Upper lobe of left lung (tissue), 4 donors: Measurements from ENCODE around the gene PI16.

Experiments
- CTCF ChIP-seq, 6 experiments: fragments of 450-650 bp in 4 of 6; fragments of 200-600 bp in 2 of 6; sonication (generic) in 2 of 6; IDR thresholded peaks; one replicate each; pipeline ENCODE4 v1.5.1; 2016 to 2019; ENCODE audit warnings: antibody characterized with exemption in 6 of 6
- EP300 ChIP-seq, 4 donors: sonication (generic); formaldehyde crosslinking; IDR thresholded peaks; one replicate each; pipeline ENCODE4 v1.5.1; 2017; ENCODE audit warnings: antibody characterized with exemption in 4 of 4, control low read depth in 2 of 4
- POLR2AphosphoS5 ChIP-seq, 2 donors: sonication (generic); formaldehyde crosslinking; IDR thresholded peaks; one replicate each; pipeline ENCODE4 v1.5.1; 2017; ENCODE audit warnings: antibody characterized with exemption in 2 of 2

- no peak for TF ChIP-seq POLR2AphosphoS5 (IDR thresholded peaks at IDR 0.05)
- TF ChIP-seq CTCF (IDR thresholded peaks at IDR 0.05), result no peak
- TF ChIP-seq EP300 (IDR thresholded peaks at IDR 0.05), result no peak
These were observed 44.7 kb downstream of the PI16 start for GRCh38 chr6:36999061-36999750.
